Mesothelial cell of epicardium (in vitro differentiated cells): ENCODE data around the gene R3HDM4. TPM values are rescaled to one million over a fixed set of nuclear protein-coding genes. Genes with fewer than 3 reads are reported as not detected.

Source experiments
- DNase-seq, 2 experiments: peaks; one replicate each; pipeline ENCODE4 v3.0.0; 2021; ENCODE audit warnings: low spot score in 2 of 2; ENCODE audit not compliant: unreplicated experiment in 2 of 2
- H3K27ac Mint-ChIP-seq: 2 replicates; pipeline ENCODE4 v1.8.0; 2021; ENCODE audit warnings: mixed read lengths
- H3K27me3 Mint-ChIP-seq: 2 replicates; pipeline ENCODE4 v1.8.0; 2021; ENCODE audit warnings: low read depth, mixed read lengths
- H3K36me3 Mint-ChIP-seq: 2 replicates; pipeline ENCODE4 v1.8.0; 2021; ENCODE audit warnings: mixed read lengths
- H3K4me1 Mint-ChIP-seq: 2 replicates; pipeline ENCODE4 v1.8.0; 2021; ENCODE audit warnings: mixed read lengths
- H3K4me3 Mint-ChIP-seq: 2 replicates; pipeline ENCODE4 v1.8.0; 2021; ENCODE audit warnings: mild to moderate bottlenecking, moderate library complexity, mixed read lengths
- H3K9me3 Mint-ChIP-seq: 2 replicates; pipeline ENCODE4 v1.8.0; 2021; ENCODE audit warnings: mixed read lengths
- total RNA-seq: library from RNA; stranded (reverse); gene quantifications from 3 replicates; pipeline ENCODE4 v1.2.1, GENCODE V29; 2021
- TF ChIP-seq, protein P1 (sequence below): fragments of 200-600 bp; sonication (generic); IDR thresholded peaks from one replicate; pipeline ENCODE4 v1.5.0; 2021; ENCODE audit warnings: antibody characterized with exemption; ENCODE audit not compliant: unreplicated experiment

The R3HDM4 gene
- total RNA-seq, 1 donor from 2014 or later = 50.5 TPM

DNA sequence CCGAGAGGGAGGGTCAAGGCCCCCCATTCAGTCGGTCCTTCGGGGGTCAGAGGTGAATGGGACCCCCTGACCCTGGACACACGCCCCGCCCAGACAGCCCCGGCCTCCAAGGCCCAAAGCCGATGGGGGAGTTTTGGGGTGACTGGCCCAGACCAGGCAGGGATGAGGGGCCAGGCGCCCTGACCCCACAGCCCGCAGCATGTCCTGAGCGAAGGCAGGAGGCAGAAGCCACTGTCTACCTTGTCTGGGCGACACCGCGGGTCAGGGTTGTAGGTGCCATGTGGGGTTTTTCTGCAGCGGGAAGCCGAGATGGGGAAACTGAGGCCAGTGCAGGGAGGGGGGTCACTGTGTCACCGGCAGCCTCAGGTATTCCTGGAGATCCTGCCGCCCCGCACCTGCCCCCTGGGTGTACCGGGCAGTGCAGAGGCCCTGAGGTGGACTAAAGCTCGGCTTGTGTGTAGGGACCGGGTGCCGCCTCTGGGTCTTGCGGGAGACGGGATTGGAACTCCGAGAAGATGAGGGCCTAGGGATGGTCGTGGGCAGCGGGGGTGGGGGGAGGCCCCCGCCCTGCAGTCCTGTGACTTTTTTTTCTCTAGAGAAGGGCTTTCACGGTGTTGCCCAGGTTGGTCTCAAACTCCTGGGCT lies 21.3 kb upstream of the R3HDM4 start:
- H3K9me3 Mint-ChIP-seq = no peaks in the 10 kb centered on the region
- DNase-seq = no peak
- no peaks in the 10 kb centered on the region for H3K27me3 Mint-ChIP-seq
- TF ChIP-seq, protein P1, sequence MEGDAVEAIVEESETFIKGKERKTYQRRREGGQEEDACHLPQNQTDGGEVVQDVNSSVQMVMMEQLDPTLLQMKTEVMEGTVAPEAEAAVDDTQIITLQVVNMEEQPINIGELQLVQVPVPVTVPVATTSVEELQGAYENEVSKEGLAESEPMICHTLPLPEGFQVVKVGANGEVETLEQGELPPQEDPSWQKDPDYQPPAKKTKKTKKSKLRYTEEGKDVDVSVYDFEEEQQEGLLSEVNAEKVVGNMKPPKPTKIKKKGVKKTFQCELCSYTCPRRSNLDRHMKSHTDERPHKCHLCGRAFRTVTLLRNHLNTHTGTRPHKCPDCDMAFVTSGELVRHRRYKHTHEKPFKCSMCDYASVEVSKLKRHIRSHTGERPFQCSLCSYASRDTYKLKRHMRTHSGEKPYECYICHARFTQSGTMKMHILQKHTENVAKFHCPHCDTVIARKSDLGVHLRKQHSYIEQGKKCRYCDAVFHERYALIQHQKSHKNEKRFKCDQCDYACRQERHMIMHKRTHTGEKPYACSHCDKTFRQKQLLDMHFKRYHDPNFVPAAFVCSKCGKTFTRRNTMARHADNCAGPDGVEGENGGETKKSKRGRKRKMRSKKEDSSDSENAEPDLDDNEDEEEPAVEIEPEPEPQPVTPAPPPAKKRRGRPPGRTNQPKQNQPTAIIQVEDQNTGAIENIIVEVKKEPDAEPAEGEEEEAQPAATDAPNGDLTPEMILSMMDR = no peak
- H3K4me1 Mint-ChIP-seq = peaks cover 23% of the 10 kb centered on the region
- H3K4me3 Mint-ChIP-seq = no peak overlapping the region
- peaks cover 16% of the 10 kb centered on the region for H3K36me3 Mint-ChIP-seq
- H3K27ac Mint-ChIP-seq = peak overlapping the region; percentile 21

DNA sequence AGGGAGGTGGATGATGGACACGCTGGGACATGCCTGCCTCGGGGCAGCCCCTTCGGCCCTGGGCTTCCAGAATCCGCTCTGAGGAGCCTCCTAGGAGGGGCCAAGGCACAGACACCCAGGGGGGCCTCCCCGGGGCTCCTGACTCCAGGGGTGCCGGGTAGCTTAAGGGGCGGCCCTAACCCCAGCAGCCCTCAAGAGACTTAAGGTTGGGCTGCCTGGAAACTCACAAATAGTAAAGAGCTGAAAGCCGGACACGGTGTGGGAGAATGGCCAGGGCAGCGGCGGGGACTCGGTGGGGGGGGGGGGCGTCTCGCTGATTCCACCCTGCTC lies 20.5 kb upstream of the R3HDM4 start:
- no peaks in the 10 kb centered on the region for H3K27me3 Mint-ChIP-seq
- TF ChIP-seq, protein P1 = no peak
- peak overlapping the region; percentile 47 for H3K4me3 Mint-ChIP-seq
- H3K36me3 Mint-ChIP-seq = peaks cover 16% of the 10 kb centered on the region
- DNase-seq = no peak
- H3K27ac Mint-ChIP-seq = peak overlapping the region; percentile 93
- peaks cover 20% of the 10 kb centered on the region for H3K4me1 Mint-ChIP-seq
- H3K9me3 Mint-ChIP-seq = no peaks in the 10 kb centered on the region

DNA sequence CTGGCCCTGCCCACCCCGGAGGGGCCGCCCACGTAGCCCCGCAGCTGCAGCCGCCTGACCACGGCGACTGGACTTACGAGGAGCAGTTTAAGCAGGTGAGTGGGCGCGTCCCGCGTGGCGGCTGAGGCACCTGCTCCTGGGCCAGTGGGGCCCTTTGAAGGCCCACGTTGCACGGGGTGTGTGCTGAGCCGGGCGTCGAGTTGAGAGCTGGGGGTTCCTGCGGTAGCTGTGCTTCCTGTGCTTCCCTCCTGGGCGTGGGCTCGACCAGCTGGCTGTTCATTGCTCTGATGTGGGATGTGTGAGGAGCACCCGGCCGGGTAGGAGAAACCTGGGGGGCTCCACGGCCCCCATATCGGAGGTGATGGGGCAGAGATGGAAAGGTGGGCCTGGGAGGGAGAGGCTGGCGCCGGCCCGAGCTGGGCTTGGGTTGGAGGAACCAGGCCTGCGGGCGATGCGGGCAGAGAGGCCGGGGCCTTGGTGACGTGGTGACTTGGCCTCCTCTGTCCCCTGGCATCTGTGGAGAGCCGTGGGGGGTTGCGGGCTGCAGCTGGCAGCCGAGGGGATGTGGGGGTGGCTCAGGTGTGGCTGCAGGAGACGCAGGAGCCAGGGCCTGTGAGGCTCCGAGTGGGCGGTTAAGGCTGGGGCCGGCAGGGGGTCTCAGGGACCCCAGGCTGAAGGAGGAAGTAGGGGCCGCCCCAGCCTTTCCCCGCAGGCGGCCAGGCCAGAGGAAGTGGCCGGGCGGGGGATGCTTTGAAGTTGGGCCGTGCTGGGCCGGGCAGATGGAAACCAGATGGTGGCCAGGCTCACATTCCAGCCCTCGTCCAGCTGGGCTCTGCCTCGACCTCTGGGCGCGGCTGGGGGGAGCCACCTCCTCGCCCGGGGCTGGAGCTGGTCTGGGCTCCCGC lies 19.9 kb upstream of the R3HDM4 start:
- H3K4me3 Mint-ChIP-seq = peak overlapping the region; percentile 47
- DNase-seq = no peak
- TF ChIP-seq, protein P1 = no peak
- H3K36me3 Mint-ChIP-seq = peaks cover 12% of the 10 kb centered on the region
- peak overlapping the region; percentile 93 for H3K27ac Mint-ChIP-seq
- peaks cover 15% of the 10 kb centered on the region for H3K4me1 Mint-ChIP-seq
- no peaks in the 10 kb centered on the region for H3K27me3 Mint-ChIP-seq
- no peaks in the 10 kb centered on the region for H3K9me3 Mint-ChIP-seq

DNA sequence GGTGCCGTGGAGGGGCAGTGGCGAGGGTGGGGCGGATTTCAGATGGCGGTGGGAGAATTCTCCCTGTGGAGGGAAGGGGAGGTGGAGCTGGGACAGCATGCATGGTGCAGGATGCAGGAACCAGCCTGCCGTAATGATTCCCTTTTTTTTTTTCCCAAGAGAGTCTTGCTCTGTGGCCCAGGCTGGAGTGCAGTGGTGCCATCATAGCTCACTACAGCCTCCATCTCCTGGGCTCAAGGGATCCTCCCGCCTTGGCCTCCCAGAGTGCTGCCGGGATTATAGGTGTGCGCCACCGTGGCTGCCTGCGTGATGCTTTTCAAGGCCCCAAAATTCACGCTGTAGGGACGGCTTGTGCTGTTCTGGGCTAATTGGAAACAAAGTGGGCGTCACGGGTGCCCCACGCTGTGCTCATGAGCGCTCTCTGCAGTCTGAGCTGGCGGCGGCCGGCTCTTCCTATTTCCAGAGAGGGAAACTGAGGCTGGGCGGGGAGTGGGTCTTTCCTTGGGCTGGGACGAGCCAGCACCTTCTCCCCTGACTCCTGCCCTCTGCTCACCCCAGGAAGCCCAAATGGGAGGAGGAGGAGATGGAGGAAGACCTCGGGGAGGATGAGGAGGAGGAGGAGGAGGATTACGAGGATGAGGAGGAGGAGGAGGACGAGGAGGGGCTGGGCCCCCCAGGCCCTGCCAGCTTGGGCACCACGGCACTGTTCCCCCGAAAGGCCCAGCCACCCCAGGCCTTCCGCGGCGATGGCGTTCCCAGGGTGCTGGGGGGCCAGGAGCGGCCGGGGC lies 19.0 kb upstream of the R3HDM4 start:
- no peaks in the 10 kb centered on the region for H3K27me3 Mint-ChIP-seq
- no peak overlapping the region for H3K4me3 Mint-ChIP-seq
- H3K27ac Mint-ChIP-seq = peak overlapping the region; percentile 82
- DNase-seq = no peak
- TF ChIP-seq, protein P1 = no peak
- H3K36me3 Mint-ChIP-seq = peaks cover 9% of the 10 kb centered on the region
- no peaks in the 10 kb centered on the region for H3K9me3 Mint-ChIP-seq
- peaks cover 15% of the 10 kb centered on the region for H3K4me1 Mint-ChIP-seq

DNA sequence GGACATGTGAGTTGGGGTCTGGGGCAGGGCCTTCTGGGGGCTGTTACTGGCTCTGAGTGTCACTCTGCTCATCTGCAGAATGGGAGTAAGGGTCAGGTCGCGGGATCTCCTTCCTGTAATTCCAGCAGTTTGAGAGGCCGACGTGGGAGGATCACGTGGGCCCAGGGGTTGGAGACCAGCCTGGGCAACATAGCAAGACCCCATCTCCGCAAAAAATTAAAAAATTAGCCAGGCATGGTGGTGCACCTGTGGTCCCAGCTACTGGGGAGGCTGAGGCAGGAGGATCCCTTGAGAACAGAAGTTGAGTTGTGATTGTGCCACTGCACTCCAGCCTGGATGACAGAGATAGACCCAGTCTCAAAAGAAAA lies 16.9 kb upstream of the R3HDM4 start:
- TF ChIP-seq, protein P1 = no peak
- Mint-ChIP-seq H3K9me3 (no peaks in the 10 kb centered on the region), H3K27ac (peak overlapping the region; percentile 59), H3K4me3 (peak overlapping the region; percentile 36), H3K27me3 (no peaks in the 10 kb centered on the region), H3K36me3 (peaks cover 3% of the 10 kb centered on the region), H3K4me1 (peaks cover 15% of the 10 kb centered on the region)
- DNase-seq = no peak
